ENCODE data around the gene HDAC9.

HDAC9 gene

GRCh38 chr7:18526368-18526878 lies 30.9 kb downstream of the HDAC9 start:
- DNase-seq (ENCODE audit: low spot score) = no peak

GRCh38 chr7:18529239-18529638 lies 33.7 kb downstream of the HDAC9 start:
- DNase-seq (ENCODE audit: low spot score) = no peak

GRCh38 chr7:18530224-18531179 lies 35.0 kb downstream of the HDAC9 start:
- no peak for DNase-seq (ENCODE audit: low spot score)

- no peak for DNase-seq (ENCODE audit: low spot score)
Measured at GRCh38 chr7:18531539-18531938, 36.0 kb downstream of the HDAC9 start.

DNA sequence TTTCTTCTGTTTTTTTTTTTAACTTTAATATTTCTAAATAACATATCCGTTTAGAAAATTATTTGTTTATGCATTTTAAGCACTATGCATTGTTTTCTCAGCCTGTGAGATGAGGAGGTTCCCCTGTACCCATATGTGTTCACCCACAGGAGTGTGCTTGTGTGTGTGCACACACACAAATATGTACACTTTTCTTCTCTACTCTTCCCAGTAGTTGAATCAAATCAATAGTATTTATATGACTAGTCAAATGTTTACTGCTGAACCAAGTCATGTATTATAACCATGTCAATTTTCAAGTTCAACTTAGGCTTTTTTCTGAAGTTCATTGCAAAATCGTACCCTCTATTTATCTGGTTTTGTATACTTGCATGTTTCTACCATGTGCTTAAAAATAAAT lies 37.3 kb downstream of the HDAC9 start:
- no peak for DNase-seq (ENCODE audit: low spot score)

DNA sequence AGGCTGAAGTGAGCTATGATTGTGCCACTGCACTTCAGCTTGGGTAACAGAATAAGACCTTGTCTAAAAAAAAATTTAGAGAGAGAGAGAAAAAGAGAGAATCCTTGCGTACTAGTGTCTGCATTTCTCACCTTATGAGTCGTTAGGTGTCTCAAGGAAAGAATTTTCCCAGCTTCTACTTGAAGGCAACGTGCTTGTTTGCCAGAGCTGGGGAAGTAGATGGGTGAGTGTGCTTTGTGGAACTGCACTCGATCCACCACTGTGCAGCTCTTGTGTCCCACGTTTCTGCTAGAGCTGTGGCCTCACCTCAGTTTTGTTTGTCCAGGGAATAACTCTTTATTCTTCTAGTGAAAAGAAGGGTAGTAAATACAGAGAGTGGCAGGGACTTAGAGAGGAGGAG lies 38.9 kb downstream of the HDAC9 start:
- no peak for DNase-seq (ENCODE audit: low spot score)

GRCh38 chr7:18535810-18536415 lies 40.4 kb downstream of the HDAC9 start:
- no peak for DNase-seq (ENCODE audit: low spot score)

GRCh38 chr7:18536486-18536885 lies 40.9 kb downstream of the HDAC9 start:
- DNase-seq (ENCODE audit: low spot score) = no peak

DNA sequence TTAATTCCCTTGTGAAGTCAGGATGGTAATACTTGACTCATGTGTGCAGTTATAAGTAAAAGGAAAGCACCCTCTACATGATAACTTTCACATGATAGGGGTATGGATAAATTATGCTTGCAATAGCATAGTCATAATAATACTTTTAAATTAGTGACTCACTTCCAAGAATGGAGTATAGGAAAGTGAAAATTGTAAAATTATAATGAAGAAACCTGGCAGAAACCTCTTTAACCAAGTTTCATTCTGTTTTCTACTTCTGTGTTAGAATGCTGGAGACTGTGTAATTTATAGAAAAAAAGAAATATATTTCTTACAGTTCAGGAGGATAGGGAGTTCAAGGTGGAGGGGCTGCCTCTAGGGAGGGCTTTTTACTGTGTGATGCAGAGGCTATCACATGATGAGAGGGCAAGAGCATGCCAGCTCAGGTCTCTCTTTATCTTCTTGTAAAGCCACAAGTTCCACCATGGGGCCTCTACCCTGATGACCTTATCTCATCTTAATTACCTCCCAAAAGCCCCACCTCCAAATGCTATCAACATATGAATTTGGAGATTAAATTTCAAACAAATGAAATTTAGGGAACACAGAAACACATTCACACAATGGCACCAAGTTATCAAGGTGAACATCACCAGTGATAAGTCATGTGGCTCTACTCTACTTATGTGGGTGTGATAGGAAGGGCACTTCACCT lies 43.2 kb downstream of the HDAC9 start:
- no peak for DNase-seq (ENCODE audit: low spot score)

DNA sequence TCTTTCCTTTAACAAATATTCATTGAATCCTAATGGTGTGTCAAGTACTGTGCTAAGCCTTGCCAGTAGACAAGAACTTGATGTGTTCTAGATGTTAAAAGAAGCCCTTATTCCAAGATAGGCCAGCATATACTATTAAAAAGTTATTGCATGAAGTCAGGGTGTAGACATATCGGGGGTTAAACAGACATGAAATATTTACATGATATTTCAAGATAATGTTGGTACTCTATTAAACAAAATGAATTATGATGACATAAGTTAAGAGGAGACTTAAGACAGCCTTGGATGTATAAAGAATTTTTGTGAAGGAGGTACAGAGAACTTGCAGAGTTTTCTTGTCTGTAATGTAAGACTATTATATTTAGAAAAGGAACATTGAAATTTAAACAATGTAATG lies 44.8 kb downstream of the HDAC9 start:
- no peak for DNase-seq (ENCODE audit: low spot score)

- peak; percentile 60 for DNase-seq (ENCODE audit: low spot score)
Measured at GRCh38 chr7:18541181-18541870, 45.8 kb downstream of the HDAC9 start.

DNA sequence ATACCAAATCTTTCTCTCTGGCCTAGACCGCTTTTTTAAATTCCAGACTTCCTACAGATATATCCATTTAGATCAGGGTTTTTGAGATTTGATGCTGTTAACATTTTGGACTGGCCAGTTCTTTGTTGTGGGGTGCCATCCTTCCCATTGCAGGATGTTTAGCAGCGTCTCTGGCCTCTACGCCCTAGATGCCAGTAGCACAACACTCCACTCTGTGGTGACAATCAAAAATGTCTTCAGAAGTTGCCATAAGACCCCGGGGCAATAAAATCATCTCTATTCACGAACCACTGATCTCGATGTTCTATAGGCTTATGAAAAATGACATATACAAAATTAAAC lies 46.3 kb downstream of the HDAC9 start:
- no peak for DNase-seq (ENCODE audit: low spot score)

GRCh38 chr7:18546576-18546975 lies 51.0 kb downstream of the HDAC9 start:
- DNase-seq (ENCODE audit: low spot score) = no peak

DNA sequence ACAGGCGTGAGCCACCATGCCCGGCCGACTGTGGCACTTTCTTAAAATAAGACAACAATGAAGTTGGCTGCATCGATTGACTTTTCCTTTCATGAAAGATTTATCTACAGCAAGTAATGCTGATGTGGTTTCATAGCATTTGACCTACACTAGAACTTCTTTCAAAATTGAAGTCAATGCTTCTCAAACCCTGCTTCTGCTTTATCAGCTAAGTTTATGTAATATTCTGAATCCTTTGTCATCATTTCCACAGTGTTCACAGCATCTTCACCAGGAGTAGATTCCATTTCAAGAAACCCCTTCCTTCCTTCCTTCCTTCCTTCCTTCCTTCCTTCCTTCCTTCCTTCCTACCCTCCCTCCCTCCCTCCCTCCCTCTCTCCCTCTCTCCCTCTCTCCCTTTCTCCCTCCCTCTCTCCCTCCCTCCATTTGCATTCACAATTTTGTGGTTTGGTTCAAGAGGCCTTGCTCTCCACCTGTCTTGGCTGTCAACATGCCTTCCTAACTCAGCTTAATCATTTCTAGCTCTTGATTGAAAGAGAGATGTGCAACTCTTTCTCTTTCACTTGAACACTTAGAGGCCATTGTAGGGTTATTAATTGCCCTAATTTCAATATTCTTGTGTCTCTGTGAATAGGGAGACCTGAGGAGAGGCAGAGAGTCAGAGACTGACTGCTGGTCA lies 52.1 kb downstream of the HDAC9 start:
- DNase-seq (ENCODE audit: low spot score) = no peak

- no peak for DNase-seq (ENCODE audit: low spot score)
Measured at GRCh38 chr7:18548534-18548933, 53.0 kb downstream of the HDAC9 start.

GRCh38 chr7:18550574-18550973 lies 55.0 kb downstream of the HDAC9 start:
- no peak for DNase-seq (ENCODE audit: low spot score)

GRCh38 chr7:18552316-18552916 lies 56.9 kb downstream of the HDAC9 start:
- no peak for DNase-seq (ENCODE audit: low spot score)

- no peak for DNase-seq (ENCODE audit: low spot score)
Measured at GRCh38 chr7:18552943-18553604, 57.5 kb downstream of the HDAC9 start.

DNA sequence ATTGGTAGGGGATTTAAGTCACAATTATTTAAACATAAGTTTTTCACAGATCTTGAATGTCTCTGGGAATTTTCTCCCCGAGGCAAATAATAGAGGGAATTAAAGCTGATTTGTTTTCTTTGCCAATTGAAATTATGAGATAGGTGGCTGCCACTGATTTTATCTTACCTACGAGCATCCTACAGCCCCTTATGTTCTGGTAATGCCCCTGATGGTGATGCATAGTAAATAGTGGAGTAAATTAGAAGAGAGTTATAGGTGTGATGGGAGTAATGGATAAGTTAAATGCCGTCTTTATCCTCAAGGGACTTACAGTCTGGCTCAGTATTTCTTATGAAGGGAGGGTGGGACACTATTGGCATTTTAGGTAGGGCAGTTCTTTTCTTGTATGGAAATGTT lies 58.1 kb downstream of the HDAC9 start:
- no peak for DNase-seq (ENCODE audit: low spot score)

DNA sequence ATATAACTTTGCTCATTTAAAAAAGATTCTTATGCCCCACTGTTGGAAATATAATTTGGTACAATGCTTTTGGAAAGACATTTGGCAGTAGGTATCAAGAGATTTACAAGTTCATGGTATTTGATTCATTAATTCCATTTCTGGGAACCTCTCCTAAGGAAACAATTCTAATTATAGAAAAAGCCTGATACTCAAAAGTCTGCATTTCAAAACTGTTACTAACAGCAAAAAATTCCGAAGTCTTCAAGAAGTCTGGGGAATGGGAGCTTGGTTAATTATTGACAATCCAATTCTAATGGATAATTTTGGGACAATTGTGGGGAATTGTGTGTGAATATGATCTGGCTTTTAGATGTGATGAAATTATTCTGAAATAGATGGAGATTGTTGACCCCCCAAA lies 59.6 kb downstream of the HDAC9 start:
- DNase-seq (ENCODE audit: low spot score) = peak; percentile 32

DNA sequence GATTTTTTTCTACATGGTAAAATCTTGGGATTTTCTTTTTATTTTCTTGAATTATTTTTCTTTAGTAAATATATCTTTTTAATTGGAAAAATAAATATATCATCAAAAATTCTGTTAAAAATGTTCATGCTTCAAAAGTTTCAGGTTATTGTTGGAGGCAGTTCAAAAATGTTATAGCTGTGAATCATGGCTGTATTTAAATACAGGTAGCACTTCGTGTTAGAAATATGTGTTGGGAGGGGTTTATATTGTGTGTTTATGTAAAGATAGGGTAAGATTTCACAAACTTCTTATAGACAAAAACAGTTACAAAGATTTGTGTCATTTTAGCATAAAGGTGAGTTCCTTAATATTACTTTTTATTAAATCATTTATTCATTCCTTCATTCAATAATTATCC lies 60.4 kb downstream of the HDAC9 start:
- no peak for DNase-seq (ENCODE audit: low spot score)

All from GM03348 (cell line).